ENCODE data around the gene ETV3.
"Not testable (repeated sequence)": the region's sequence is repeated elsewhere in the genome, so short reads cannot be mapped to it uniquely, and the experiment has no call there.

Gene ETV3

GRCh38 chr1:157110003-157110402 lies 28.2 kb downstream of the ETV3 start:
- DNase-seq: no peak

GRCh38 chr1:157108448-157108847 lies 29.7 kb downstream of the ETV3 start:
- no peak for DNase-seq

GRCh38 chr1:157107702-157108101 lies 30.5 kb downstream of the ETV3 start:
- no peak for DNase-seq

GRCh38 chr1:157106813-157107189 lies 31.4 kb downstream of the ETV3 start:
- DNase-seq: no peak

GRCh38 chr1:157105988-157106812 lies 32.0 kb downstream of the ETV3 start:
- no peak for DNase-seq

- DNase-seq: no peak
These were observed 32.8 kb downstream of the ETV3 start for GRCh38 chr1:157105298-157105987.

- no peak for DNase-seq
These were observed 33.4 kb downstream of the ETV3 start for GRCh38 chr1:157104598-157105293.

- DNase-seq: no peak
These were observed 34.9 kb downstream of the ETV3 start for GRCh38 chr1:157103268-157103667.

GRCh38 chr1:157101149-157101548 lies 37.0 kb downstream of the ETV3 start:
- no peak for DNase-seq

GRCh38 chr1:157099633-157100009 lies 38.6 kb downstream of the ETV3 start, which contains the start of gene ETV3L:
Gene ETV3L, minus strand, starts transcription at chr1:157099808. Its CDS starts 285 bp downstream, at chr1:157099523.
- no peak for DNase-seq

GRCh38 chr1:157098987-157099632 lies 39.1 kb downstream of the ETV3 start:
- not testable (repeated sequence) for DNase-seq

- no peak for DNase-seq
These were observed 39.7 kb downstream of the ETV3 start for GRCh38 chr1:157098519-157098918.

GRCh38 chr1:157097692-157098091 lies 40.5 kb downstream of the ETV3 start:
- no peak for DNase-seq

- DNase-seq: no peak
These were observed 41.3 kb downstream of the ETV3 start for GRCh38 chr1:157096881-157097280.

GRCh38 chr1:157095551-157095950 lies 42.6 kb downstream of the ETV3 start:
- no peak for DNase-seq

- no peak for DNase-seq
These were observed 43.1 kb downstream of the ETV3 start for GRCh38 chr1:157095091-157095490.

GRCh38 chr1:157092831-157093230 lies 45.4 kb downstream of the ETV3 start:
- no peak for DNase-seq

- DNase-seq: no peak
These were observed 46.4 kb downstream of the ETV3 start for GRCh38 chr1:157091668-157092273.

GRCh38 chr1:157091186-157091585 lies 47.0 kb downstream of the ETV3 start:
- no peak for DNase-seq

GRCh38 chr1:157090771-157091170 lies 47.4 kb downstream of the ETV3 start:
- DNase-seq: no peak

- DNase-seq: peak; percentile 78
These were observed 48.0 kb downstream of the ETV3 start for GRCh38 chr1:157090196-157090647.

- no peak for DNase-seq
These were observed 48.4 kb downstream of the ETV3 start for GRCh38 chr1:157089789-157090188.

- no peak for DNase-seq
These were observed 49.6 kb downstream of the ETV3 start for GRCh38 chr1:157088607-157089006.

Measured in NCI-H1092 (cell line).